ENCODE measurements around the gene AMIGO1. TPM values are rescaled to one million over a fixed set of nuclear protein-coding genes. Genes with fewer than 3 reads are reported as not detected.

The AMIGO1 gene
- total RNA-seq, 2 experiments from 2014 or later = 1.6 to 2.2 TPM

- Mint-ChIP-seq H3K27ac (peak overlapping the region; percentile 96), H3K4me3 (peak overlapping the region; percentile 1), H3K36me3 (ENCODE audit: low read depth) (no peaks in the 10 kb centered on the region), H3K4me1 (ENCODE audit: low read depth) (peaks cover 36% of the 10 kb centered on the region), H3K27me3 (ENCODE audit: low read depth) (no peaks in the 10 kb centered on the region), H3K9me3 (ENCODE audit: insufficient read depth) (no peaks in the 10 kb centered on the region)
- ChIA-PET CTCF (interaction anchor here (0.7 to 26.3 kb wide), 40 partner anchors 8 to 488 kb away, joined by 3 to 1507 read pairs (median 8); partner anchors contain the start of genes AHCYL1, AMIGO1, ATXN7L2 and CELSR2), POLR2A (interaction anchor here (1.7 to 6.1 kb wide), 5 partner anchors 16 to 106 kb away, joined by 5 to 66 read pairs (median 15); partner anchors contain the start of gene CYB561D1)
- ATAC-seq = no peak
- DNase-seq = no peak
These were observed 21.9 kb upstream of the AMIGO1 start for GRCh38 chr1:109531380-109531779.

DNA sequence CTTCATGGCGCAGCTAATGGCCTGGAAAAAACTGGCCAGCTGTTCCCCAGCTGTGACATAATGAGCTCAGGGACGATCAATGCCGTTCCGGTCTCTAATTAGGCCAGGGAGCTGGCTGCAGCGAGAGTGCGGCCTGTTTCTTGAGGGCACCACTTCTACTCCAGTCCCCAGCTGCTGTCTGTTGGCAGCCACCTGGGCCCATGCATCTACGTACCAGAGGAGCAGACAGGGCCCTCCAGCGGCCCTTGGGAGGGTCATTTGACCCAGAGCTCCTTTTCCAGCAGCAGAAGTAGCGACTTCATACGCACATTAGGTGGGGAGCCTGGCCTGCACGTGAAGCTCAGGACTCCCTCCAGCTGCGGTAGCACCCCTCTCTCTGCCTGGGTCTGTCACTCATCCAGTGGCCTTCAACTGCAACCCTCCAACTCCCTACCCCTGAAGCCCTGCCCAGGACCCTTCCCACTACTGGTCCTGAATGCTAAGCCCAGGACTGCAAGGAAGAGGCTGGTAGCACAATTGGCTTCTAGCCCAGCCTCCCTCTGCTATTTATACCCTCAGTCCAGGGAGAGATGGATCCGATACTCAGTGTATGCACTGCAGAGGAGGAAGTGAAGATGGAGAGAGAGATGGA lies 21.0 kb upstream of the AMIGO1 start:
- ATAC-seq (no peak), DNase-seq (no peak)
- Mint-ChIP-seq H3K27ac (peak overlapping the region; percentile 96), H3K4me1 (ENCODE audit: low read depth) (peaks cover 36% of the 10 kb centered on the region), H3K4me3 (peak overlapping the region; percentile 1), H3K36me3 (ENCODE audit: low read depth) (no peaks in the 10 kb centered on the region), H3K27me3 (ENCODE audit: low read depth) (peaks cover 2% of the 10 kb centered on the region), H3K9me3 (ENCODE audit: insufficient read depth) (no peaks in the 10 kb centered on the region)
- ChIA-PET POLR2A (interaction anchor here (1.7 to 6.1 kb wide), 5 partner anchors 18 to 105 kb away, joined by 5 to 66 read pairs (median 15); partner anchors contain the start of genes CYB561D1 and GNAI3), CTCF (interaction anchor here (0.6 to 26.3 kb wide), 9 partner anchors 15 to 131 kb away, joined by 3 to 1507 read pairs (median 17); partner anchors contain the start of genes AMIGO1, CYB561D1, GNAI3 and PSMA5)

DNA sequence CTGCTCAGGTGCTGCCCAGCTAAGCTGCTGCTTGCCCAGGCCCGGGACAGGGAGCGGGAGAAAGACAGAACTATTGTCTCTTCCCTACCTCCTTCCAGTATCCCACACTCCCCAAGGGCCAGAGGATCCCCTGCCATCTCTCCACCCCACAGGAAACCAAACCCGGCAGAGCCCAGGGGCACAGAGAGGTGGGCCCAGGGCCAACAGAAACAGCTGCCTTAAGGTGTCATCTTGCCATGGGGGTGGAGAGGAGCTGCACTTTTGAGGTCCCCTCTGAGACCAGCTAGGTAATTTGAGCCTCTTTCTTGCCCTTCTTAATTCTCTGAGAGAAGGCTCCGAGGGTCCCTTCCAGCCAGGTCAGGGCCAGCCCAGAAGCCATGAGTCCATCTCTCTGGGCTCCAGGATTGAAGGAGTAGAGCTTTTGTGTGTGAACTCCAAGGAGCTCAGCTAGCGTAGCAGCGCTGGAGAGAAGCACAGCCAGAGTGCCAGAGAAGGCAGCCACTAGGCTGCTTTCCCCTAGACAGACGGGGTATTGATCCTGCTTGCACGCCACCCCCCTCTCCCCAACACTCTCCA lies 20.4 kb upstream of the AMIGO1 start:
- Mint-ChIP-seq H3K36me3 (ENCODE audit: low read depth) (no peaks in the 10 kb centered on the region), H3K4me3 (no peak overlapping the region), H3K9me3 (ENCODE audit: insufficient read depth) (no peaks in the 10 kb centered on the region), H3K27me3 (ENCODE audit: low read depth) (peaks cover 2% of the 10 kb centered on the region), H3K4me1 (ENCODE audit: low read depth) (peaks cover 36% of the 10 kb centered on the region), H3K27ac (peak overlapping the region; percentile 19)
- ChIA-PET CTCF (interaction anchor here (0.6 to 26.3 kb wide), 8 partner anchors 16 to 131 kb away, joined by 3 to 1507 read pairs (median 13); partner anchors contain the start of genes AMIGO1, CYB561D1, PSMA5 and SORT1), POLR2A (interaction anchor here (0.9 to 6.1 kb wide), 6 partner anchors 18 to 105 kb away, joined by 3 to 66 read pairs (median 14); partner anchors contain the start of genes CYB561D1 and GNAI3)
- DNase-seq = no peak
- ATAC-seq = no peak

DNA sequence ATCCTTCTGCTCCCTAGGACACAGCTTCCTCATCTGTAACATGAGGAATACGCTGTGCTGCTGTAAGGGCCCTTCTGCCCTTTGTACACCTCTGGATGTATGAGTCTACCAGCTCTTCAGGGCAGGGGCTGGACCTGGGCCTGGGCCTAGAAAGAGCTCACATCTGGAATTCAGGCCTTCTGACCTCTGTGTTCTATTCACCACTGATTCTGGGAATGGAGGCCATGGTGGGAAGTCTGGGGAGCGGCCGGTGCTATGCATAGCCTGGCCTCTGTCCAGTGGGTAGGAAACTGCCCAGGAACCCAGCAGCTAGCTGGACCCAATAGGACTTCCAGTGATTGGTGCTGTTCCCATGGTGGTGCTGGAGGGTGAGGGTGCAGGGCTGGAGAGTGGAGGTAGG lies 19.2 kb upstream of the AMIGO1 start:
- ChIA-PET POLR2A (interaction anchor here (6.1 kb wide), 1 partner anchor 34 kb away, joined by 66 read pairs; the partner anchor contains the start of gene CYB561D1), CTCF (interaction anchor here (3.0 to 26.3 kb wide), 2 partner anchors 17 to 24 kb away, joined by 17 to 1507 read pairs; partner anchors contain the start of genes AMIGO1 and CYB561D1)
- H3K4me3 Mint-ChIP-seq = no peak overlapping the region
- ATAC-seq (no peak), DNase-seq (no peak)
- H3K4me1 Mint-ChIP-seq (ENCODE audit: low read depth) = peaks cover 41% of the 10 kb centered on the region
- H3K27ac Mint-ChIP-seq = peak overlapping the region; percentile 55
- H3K9me3 Mint-ChIP-seq (ENCODE audit: insufficient read depth) = no peaks in the 10 kb centered on the region
- peaks cover 2% of the 10 kb centered on the region for H3K27me3 Mint-ChIP-seq (ENCODE audit: low read depth)
- H3K36me3 Mint-ChIP-seq (ENCODE audit: low read depth) = no peaks in the 10 kb centered on the region

- H3K4me1 Mint-ChIP-seq (ENCODE audit: low read depth) = peaks cover 41% of the 10 kb centered on the region
- ChIA-PET POLR2A (interaction anchor here (6.1 kb wide), 1 partner anchor 33 kb away, joined by 66 read pairs; the partner anchor contains the start of gene CYB561D1), CTCF (interaction anchor here (3.0 to 26.3 kb wide), 2 partner anchors 18 to 24 kb away, joined by 17 to 1507 read pairs; partner anchors contain the start of genes AMIGO1 and CYB561D1)
- DNase-seq (no peak), ATAC-seq (no peak)
- H3K4me3 Mint-ChIP-seq = no peak overlapping the region
- H3K27ac Mint-ChIP-seq = no peak overlapping the region
- peaks cover 2% of the 10 kb centered on the region for H3K27me3 Mint-ChIP-seq (ENCODE audit: low read depth)
- H3K36me3 Mint-ChIP-seq (ENCODE audit: low read depth) = no peaks in the 10 kb centered on the region
- H3K9me3 Mint-ChIP-seq (ENCODE audit: insufficient read depth) = no peaks in the 10 kb centered on the region
These were observed 18.5 kb upstream of the AMIGO1 start for GRCh38 chr1:109527846-109528695.

DNA sequence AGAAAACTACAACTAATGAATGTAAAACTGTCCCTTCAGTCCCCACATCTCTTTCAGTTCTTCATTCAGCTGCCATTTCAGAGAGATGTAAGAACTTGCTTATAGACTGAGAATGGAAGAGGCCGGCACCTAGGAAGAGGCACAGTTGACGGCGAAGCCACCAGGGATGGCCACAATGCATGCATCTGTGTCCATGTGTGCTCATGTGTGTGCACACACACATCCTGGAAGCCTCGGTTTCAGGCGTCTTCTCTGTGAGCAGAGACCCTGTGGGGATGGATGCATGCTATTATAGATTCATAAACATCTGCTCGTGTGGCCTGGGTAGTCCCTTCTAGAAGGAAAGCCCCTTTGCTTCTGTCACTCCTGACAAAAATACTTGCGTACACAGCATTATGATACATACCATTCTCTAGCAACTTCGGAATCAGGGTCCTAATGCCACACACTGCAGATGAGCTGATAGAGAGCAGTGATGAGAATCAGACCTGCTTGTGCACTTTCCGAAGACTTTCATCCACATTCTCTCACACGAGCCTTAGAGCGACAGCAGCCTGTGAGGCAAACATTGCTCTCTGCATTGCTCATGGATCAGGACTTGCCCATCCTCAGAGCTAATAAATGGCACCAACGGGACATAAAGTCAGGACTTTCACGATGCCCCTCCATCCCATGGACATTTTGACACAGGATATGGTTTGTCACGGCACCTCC lies 17.7 kb upstream of the AMIGO1 start:
- ChIA-PET CTCF (interaction anchor here (26.3 kb wide), 1 partner anchor 23 kb away, joined by 1507 read pairs; the partner anchor contains the start of genes AMIGO1 and CYB561D1), POLR2A (no interaction called here)
- H3K4me3 Mint-ChIP-seq = no peak overlapping the region
- DNase-seq (no peak), ATAC-seq (no peak)
- no peak overlapping the region for H3K27ac Mint-ChIP-seq
- H3K36me3 Mint-ChIP-seq (ENCODE audit: low read depth) = no peaks in the 10 kb centered on the region
- H3K27me3 Mint-ChIP-seq (ENCODE audit: low read depth) = peaks cover 2% of the 10 kb centered on the region
- peaks cover 34% of the 10 kb centered on the region for H3K4me1 Mint-ChIP-seq (ENCODE audit: low read depth)
- H3K9me3 Mint-ChIP-seq (ENCODE audit: insufficient read depth) = no peaks in the 10 kb centered on the region

- Mint-ChIP-seq H3K27me3 (ENCODE audit: low read depth) (peaks cover 7% of the 10 kb centered on the region), H3K4me3 (no peak overlapping the region), H3K9me3 (ENCODE audit: insufficient read depth) (no peaks in the 10 kb centered on the region), H3K36me3 (ENCODE audit: low read depth) (no peaks in the 10 kb centered on the region), H3K4me1 (ENCODE audit: low read depth) (peaks cover 6% of the 10 kb centered on the region), H3K27ac (no peak overlapping the region)
- POLR2A ChIA-PET = interaction anchor here (0.7 to 1.0 kb wide), 2 partner anchors 14 to 44 kb away, joined by 3 read pairs; partner anchors contain the start of gene AMIGO1
- CTCF ChIA-PET = interaction anchor here (2.6 to 26.3 kb wide), 2 partner anchors 9 to 19 kb away, joined by 30 to 1507 read pairs; partner anchors contain the start of genes AMIGO1 and CYB561D1
- no peak for DNase-seq
- no peak for ATAC-seq
These were observed 14.2 kb upstream of the AMIGO1 start for GRCh38 chr1:109523706-109524105.

DNA sequence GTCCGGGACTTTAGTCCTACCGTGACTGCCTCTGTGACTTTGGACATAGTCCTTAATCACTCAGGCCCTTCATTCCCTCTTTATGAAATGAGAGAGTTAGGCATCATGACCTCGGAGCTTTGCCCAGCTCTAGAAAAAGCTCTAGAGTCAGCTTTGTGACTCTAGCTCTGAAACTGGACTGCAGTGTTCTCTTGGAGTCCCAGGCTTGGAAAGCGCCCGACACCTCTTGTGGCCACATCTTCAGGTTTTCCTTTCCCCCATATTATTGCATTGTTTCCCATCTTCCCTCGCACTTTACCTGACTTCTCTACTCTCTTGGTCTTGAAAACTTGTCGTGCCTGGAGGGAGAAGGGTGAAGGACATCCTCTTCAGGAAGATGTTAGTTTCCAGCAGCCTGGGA lies 12.5 kb upstream of the AMIGO1 start:
- ATAC-seq (no peak), DNase-seq (no peak)
- ChIA-PET POLR2A (no interaction called here), CTCF (interaction anchor here (1.0 to 26.3 kb wide), 2 partner anchors 10 to 18 kb away, joined by 4 to 1507 read pairs; partner anchors contain the start of genes AMIGO1 and CYB561D1)
- Mint-ChIP-seq H3K9me3 (ENCODE audit: insufficient read depth) (no peaks in the 10 kb centered on the region), H3K4me1 (ENCODE audit: low read depth) (peaks cover 6% of the 10 kb centered on the region), H3K27ac (no peak overlapping the region), H3K4me3 (no peak overlapping the region), H3K36me3 (ENCODE audit: low read depth) (no peaks in the 10 kb centered on the region), H3K27me3 (ENCODE audit: low read depth) (peaks cover 7% of the 10 kb centered on the region)

GRCh38 chr1:109521002-109521951 lies 11.8 kb upstream of the AMIGO1 start:
- Mint-ChIP-seq H3K27me3 (ENCODE audit: low read depth) (peaks cover 7% of the 10 kb centered on the region), H3K4me1 (ENCODE audit: low read depth) (peaks cover 6% of the 10 kb centered on the region), H3K36me3 (ENCODE audit: low read depth) (no peaks in the 10 kb centered on the region), H3K27ac (no peak overlapping the region), H3K4me3 (no peak overlapping the region), H3K9me3 (ENCODE audit: insufficient read depth) (no peaks in the 10 kb centered on the region)
- no peak for DNase-seq
- ChIA-PET POLR2A (interaction anchor here (0.5 kb wide), 1 partner anchor 29 kb away, joined by 3 read pairs; no protein-coding TSS in a partner anchor), CTCF (interaction anchor here (1.0 to 33.2 kb wide), 4 partner anchors 10 to 27 kb away, joined by 4 to 1507 read pairs (median 994); partner anchors contain the start of genes AMIGO1, ATXN7L2, CYB561D1 and GPR61)
- ATAC-seq = no peak

DNA sequence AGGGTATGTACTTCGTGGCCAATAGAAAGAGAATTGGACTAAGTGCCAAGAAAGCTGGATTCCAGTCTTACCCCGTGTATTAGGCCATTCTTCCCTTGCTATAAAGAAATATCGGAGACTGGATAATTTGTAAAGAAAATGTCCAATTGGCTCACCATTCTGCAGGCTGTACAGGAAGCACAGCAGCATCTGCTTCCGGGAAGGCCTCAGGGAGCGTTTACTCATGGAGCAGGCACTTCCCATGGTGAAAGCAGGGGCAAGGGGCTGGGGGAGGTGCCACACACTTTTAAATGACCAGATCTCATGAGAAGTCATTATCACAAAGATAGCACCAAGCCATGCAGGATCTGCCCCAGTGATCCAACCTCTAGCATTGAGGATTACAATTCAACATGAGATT lies 7.8 kb upstream of the AMIGO1 start:
- Mint-ChIP-seq H3K4me1 (ENCODE audit: low read depth) (peaks cover 6% of the 10 kb centered on the region), H3K9me3 (ENCODE audit: insufficient read depth) (no peaks in the 10 kb centered on the region), H3K36me3 (ENCODE audit: low read depth) (no peaks in the 10 kb centered on the region), H3K27me3 (ENCODE audit: low read depth) (peaks cover 7% of the 10 kb centered on the region), H3K4me3 (no peak overlapping the region), H3K27ac (no peak overlapping the region)
- DNase-seq (no peak), ATAC-seq (no peak)
- CTCF ChIA-PET = interaction anchor here (1.8 to 33.2 kb wide), 3 partner anchors 8 to 23 kb away, joined by 6 to 1507 read pairs (median 480); partner anchors contain the start of genes AMIGO1, ATXN7L2, CYB561D1 and GPR61
- POLR2A ChIA-PET = no interaction called here
